ENCODE measurements around the gene KIF16B. TPM values are rescaled to one million over a fixed set of nuclear protein-coding genes. Genes with fewer than 3 reads are reported as not detected.

Gene KIF16B, protein sequence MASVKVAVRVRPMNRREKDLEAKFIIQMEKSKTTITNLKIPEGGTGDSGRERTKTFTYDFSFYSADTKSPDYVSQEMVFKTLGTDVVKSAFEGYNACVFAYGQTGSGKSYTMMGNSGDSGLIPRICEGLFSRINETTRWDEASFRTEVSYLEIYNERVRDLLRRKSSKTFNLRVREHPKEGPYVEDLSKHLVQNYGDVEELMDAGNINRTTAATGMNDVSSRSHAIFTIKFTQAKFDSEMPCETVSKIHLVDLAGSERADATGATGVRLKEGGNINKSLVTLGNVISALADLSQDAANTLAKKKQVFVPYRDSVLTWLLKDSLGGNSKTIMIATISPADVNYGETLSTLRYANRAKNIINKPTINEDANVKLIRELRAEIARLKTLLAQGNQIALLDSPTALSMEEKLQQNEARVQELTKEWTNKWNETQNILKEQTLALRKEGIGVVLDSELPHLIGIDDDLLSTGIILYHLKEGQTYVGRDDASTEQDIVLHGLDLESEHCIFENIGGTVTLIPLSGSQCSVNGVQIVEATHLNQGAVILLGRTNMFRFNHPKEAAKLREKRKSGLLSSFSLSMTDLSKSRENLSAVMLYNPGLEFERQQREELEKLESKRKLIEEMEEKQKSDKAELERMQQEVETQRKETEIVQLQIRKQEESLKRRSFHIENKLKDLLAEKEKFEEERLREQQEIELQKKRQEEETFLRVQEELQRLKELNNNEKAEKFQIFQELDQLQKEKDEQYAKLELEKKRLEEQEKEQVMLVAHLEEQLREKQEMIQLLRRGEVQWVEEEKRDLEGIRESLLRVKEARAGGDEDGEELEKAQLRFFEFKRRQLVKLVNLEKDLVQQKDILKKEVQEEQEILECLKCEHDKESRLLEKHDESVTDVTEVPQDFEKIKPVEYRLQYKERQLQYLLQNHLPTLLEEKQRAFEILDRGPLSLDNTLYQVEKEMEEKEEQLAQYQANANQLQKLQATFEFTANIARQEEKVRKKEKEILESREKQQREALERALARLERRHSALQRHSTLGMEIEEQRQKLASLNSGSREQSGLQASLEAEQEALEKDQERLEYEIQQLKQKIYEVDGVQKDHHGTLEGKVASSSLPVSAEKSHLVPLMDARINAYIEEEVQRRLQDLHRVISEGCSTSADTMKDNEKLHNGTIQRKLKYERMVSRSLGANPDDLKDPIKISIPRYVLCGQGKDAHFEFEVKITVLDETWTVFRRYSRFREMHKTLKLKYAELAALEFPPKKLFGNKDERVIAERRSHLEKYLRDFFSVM (N-terminal part only)
- total RNA-seq: 57.9 TPM

DNA sequence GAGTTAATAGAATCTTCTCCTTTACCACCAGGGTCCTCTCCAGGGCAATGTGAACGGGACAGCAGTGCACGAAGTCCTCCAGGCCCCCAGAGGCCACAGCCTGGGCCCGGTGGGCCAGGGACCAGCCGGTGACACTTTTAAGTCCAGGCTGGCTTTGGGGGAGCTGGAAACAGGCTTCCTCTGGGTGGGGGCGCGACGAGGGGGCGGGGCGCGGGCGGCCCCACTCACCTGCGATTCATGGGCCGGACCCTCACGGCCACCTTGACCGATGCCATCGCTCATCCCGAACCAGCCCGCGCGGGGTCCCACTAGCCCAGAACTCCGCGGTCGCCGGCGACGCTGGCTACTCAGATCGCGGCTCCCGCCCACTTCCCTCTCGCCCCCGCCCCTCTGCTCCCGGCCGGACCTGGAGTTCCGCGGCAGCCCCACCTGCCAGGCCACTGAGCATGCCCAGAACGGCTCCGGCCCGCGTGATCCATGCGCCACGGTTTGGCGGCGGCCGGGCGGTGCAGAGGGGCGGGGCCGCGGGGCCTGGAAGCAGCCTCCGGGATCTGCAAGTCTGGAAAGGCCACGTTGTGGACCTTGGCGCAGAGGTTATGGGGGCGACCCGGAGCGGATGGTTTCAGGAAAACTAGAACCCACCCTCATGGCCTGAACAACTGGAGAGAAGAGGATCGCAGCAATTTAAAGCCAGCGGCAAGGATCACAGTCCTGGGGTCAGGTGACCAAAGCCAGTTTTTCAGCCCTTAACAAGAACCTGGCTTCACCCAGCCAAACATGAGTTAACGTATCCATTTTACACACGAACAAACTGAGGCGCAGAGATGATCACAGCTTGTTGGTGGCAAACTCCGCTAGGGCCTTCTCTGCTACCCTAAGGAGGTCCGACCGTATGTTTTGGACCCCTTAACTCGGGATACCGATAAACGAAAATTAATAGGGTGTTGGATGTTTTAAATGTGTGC, at the start of gene KIF16B:
Gene KIF16B, minus strand, starts transcription at position 448 of the 965 bp plus-strand sequence. Its CDS starts 173 bp downstream, at position 275.

Other genes starting within 250 kb of the KIF16B start
- 56.7 TPM for gene SNRPB2, start 156.6 kb upstream of the KIF16B start, total RNA-seq
- gene OTOR, start 174.9 kb upstream of the KIF16B start, total RNA-seq: 1.9 TPM

Measured in parietal lobe (tissue), 1 donor.